Liver (tissue), 9 donors: ENCODE results near the gene IMMT. TPM values are rescaled to one million over a fixed set of nuclear protein-coding genes. Genes with fewer than 3 reads are reported as not detected.
A peak's percentile ranks its signal among the peaks of the same experiment; 100 is the strongest.

Experiments
- DNase-seq: peaks from one replicate; pipeline ENCODE4 v3.0.0-alpha.2; 2017; ENCODE audit warnings: low spot score
- H3K27ac ChIP-seq, 2 donors: one replicate each; pipeline ENCODE4 v1.7.0; 2013; ENCODE audit warnings: inconsistent platforms in 2 of 2, low read length in 2 of 2, control low read depth in 1 of 2, low read depth in 1 of 2, mild to moderate bottlenecking in 1 of 2
- H3K27me3 ChIP-seq, 4 donors: one replicate each; pipeline versions ENCODE4 v1.6.1 to v1.7.0; 2013; ENCODE audit warnings: low read length in 3 of 4, inconsistent platforms in 1 of 4, mild to moderate bottlenecking in 1 of 4, moderate library complexity in 1 of 4; ENCODE audit not compliant: control insufficient read depth in 4 of 4, insufficient read depth in 4 of 4
- H3K36me3 ChIP-seq, 4 donors: one replicate each; pipeline versions ENCODE4 v1.6.1 to v1.7.0; 2013; ENCODE audit warnings: low read length in 3 of 4, mild to moderate bottlenecking in 3 of 4, low read depth in 1 of 4, moderate library complexity in 1 of 4; ENCODE audit not compliant: control insufficient read depth in 4 of 4, insufficient read depth in 3 of 4
- H3K4me1 ChIP-seq, 4 donors: one replicate each; pipeline versions ENCODE4 v1.6.1 to v1.7.0; 2013; ENCODE audit warnings: low read length in 3 of 4, mild to moderate bottlenecking in 3 of 4, moderate library complexity in 1 of 4; ENCODE audit not compliant: control insufficient read depth in 4 of 4, insufficient read depth in 4 of 4
- H3K4me3 ChIP-seq, 3 donors: one replicate each; pipeline versions ENCODE4 v1.6.1 to v1.7.0; 2013; ENCODE audit warnings: low read length in 3 of 3, control low read depth in 1 of 3, low read depth in 1 of 3, mild to moderate bottlenecking in 1 of 3
- H3K9ac ChIP-seq, 2 donors: one replicate each; pipeline ENCODE4 v1.7.0; 2013; ENCODE audit warnings: low read length in 2 of 2, mild to moderate bottlenecking in 2 of 2, moderate library complexity in 2 of 2, control low read depth in 1 of 2, low read depth in 1 of 2
- H3K9me3 ChIP-seq, 4 donors: one replicate each; pipeline versions ENCODE4 v1.6.1 to v1.7.0; 2013; ENCODE audit warnings: low read length in 3 of 4; ENCODE audit not compliant: control insufficient read depth in 4 of 4
- EGR1 ChIP-seq, 2 donors: IDR thresholded peaks; 2 replicates each; pipeline ENCODE4 v1.6.1; 2016 to 2018; ENCODE audit warnings: antibody characterized with exemption in 2 of 2, low read depth in 2 of 2
- FOXA1 ChIP-seq: IDR thresholded peaks from 2 replicates; pipeline ENCODE4 v1.6.1; 2016; ENCODE audit warnings: antibody characterized with exemption
- FOXA2 ChIP-seq: IDR thresholded peaks from 2 replicates; pipeline ENCODE4 v1.6.1; 2016; ENCODE audit warnings: antibody characterized with exemption
- GABPA ChIP-seq, 2 donors: IDR thresholded peaks in 1 of 2; conservative IDR thresholded peaks in 1 of 2; 2 replicates each; pipeline ENCODE4 v1.6.1; 2016; ENCODE audit warnings: antibody characterized with exemption in 2 of 2, mild to moderate bottlenecking in 1 of 2, moderate library complexity in 1 of 2
- HNF4A ChIP-seq, 2 donors: conservative IDR thresholded peaks; 2 replicates each; pipeline ENCODE4 v1.6.1; 2016; ENCODE audit warnings: antibody characterized with exemption in 2 of 2, mild to moderate bottlenecking in 2 of 2
- HNF4G ChIP-seq: IDR thresholded peaks from 2 replicates; pipeline ENCODE4 v1.6.1; 2016; ENCODE audit warnings: antibody characterized with exemption
- JUND ChIP-seq, 2 donors: IDR thresholded peaks; 2 replicates each; pipeline ENCODE4 v1.6.1; 2016; ENCODE audit warnings: antibody characterized with exemption in 2 of 2
- NR2F2 ChIP-seq: IDR thresholded peaks from 2 replicates; pipeline ENCODE4 v1.6.1; 2016; ENCODE audit warnings: antibody characterized with exemption
- RAD21 ChIP-seq, 2 donors: IDR thresholded peaks; 2 replicates each; pipeline ENCODE4 v1.6.1; 2016; ENCODE audit warnings: antibody characterized with exemption in 2 of 2, mild to moderate bottlenecking in 2 of 2
- RXRA ChIP-seq, 2 donors: IDR thresholded peaks; 2 replicates each; pipeline ENCODE4 v1.6.1; 2017 to 2018; ENCODE audit warnings: antibody characterized with exemption in 2 of 2, mild to moderate bottlenecking in 1 of 2
- SP1 ChIP-seq: IDR thresholded peaks from 2 replicates; pipeline ENCODE4 v1.6.1; 2018; ENCODE audit warnings: antibody characterized with exemption, mild to moderate bottlenecking
- TAF1 ChIP-seq: conservative IDR thresholded peaks from 2 replicates; pipeline ENCODE4 v1.6.1; 2016; ENCODE audit warnings: antibody characterized with exemption, mild to moderate bottlenecking
- YY1 ChIP-seq: IDR thresholded peaks from 2 replicates; pipeline ENCODE4 v1.6.1; 2016; ENCODE audit warnings: antibody characterized with exemption, mild to moderate bottlenecking
- WGBS: extraction: QIAGEN DNeasy Blood & Tissue Kit; methylation state at CpG from one replicate; pipeline ENCODE4 v1.1.7; 2013; 5-methylcytosine and 5-hydroxymethylcytosine counted together
- polyA plus RNA-seq, 2 donors: library from polyadenylated mRNA; stranded (reverse) in 1 of 2; unstranded in 1 of 2; fragments of 200-250 nt in 1 of 2; fragments of >200 nt in 1 of 2; fragmentation: Nextera tagmentation in 1 of 2; extraction: Ambion mirVana in 1 of 2; gene quantifications; one replicate each; pipeline versions ENCODE4 v1.2.1 to v1.2.3, GENCODE V29; 2013 to 2015
- total RNA-seq, 2 donors: library from RNA; depleted of rRNA; stranded (reverse); fragments of >200 nt; gene quantifications; one replicate each; pipeline ENCODE4 v1.2.3, GENCODE V29; 2014
- TF ChIP-seq, protein P1 (sequence below): fragments of 150-350 bp; IDR thresholded peaks from 2 replicates; pipeline ENCODE4 v1.5.1; 2017; ENCODE audit warnings: improper control_type of control experiment, low read depth, low read length; ENCODE audit not compliant: missing input control
- TF ChIP-seq, protein P2 (sequence below): IDR thresholded peaks from 2 replicates; pipeline ENCODE4 v1.6.1; 2016; ENCODE audit warnings: antibody characterized with exemption
- TF ChIP-seq, protein P3 (sequence below): IDR thresholded peaks from 2 replicates; pipeline ENCODE4 v1.6.1; 2016; ENCODE audit warnings: antibody characterized with exemption
- TF ChIP-seq, protein P4 (sequence below): IDR thresholded peaks from 2 replicates; pipeline ENCODE4 v1.6.1; 2016; ENCODE audit warnings: antibody characterized with exemption, mild to moderate bottlenecking
- TF ChIP-seq, protein P5 (sequence below): IDR thresholded peaks from 2 replicates; pipeline ENCODE4 v1.6.1; 2016; ENCODE audit warnings: antibody characterized with exemption
- donor health status: healthy.
- donor health status: healthy.
- donor health status: healthy.
- donor health status: healthy.
- donor health status: healthy.

IMMT gene
- total and polyA plus RNA-seq, 4 donors, result 38.3 to 49.1 (median 46.9) TPM

DNA sequence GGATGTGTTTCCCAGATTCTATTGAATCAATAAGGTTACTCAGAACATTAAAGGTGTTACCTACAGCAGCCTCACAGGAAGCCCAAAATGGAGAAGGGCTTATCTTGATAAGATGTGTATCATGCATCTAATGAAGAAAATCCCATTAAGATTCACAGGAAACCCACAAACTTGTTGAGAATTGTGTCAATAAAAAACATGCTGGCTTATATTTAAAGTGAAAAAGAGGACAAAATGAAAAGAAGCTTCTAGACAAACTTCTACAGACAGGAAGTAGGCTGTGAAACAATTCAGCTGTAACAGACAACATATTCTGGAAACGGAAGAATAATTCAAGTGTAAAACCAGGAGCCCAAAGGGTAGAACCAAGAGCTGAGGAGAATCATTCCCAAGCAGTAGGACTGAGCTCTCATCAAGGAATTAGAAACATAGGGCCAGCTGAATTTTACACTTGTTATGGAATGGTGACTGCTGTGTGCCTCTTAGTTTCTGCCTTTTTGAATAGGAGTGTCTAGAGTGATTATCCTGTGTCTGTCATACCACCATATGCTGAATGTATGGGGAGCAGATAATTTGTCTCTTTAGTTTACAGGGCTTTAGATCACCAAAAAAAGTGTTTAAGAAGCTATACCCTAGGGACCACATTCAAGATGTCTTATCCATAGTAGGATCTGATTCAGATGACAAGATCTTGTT, 9.6 kb downstream of the IMMT start:
- H3K9me3 ChIP-seq, result no peaks in the 10 kb centered on the region
- H3K27ac ChIP-seq, result peak overlapping the region; percentile 12 to 26
- H3K4me1 ChIP-seq, result peaks cover 6 to 10% (median 7%) of the 10 kb centered on the region in 4 donors
- H3K27me3 ChIP-seq, result no peaks in the 10 kb centered on the region
- WGBS, result 72% methylated on average over 1 of the region's 1 CpG
- TF ChIP-seq FOXA1 (no peak), JUND (IDR thresholded peaks at IDR 0.05) (no peak), TAF1 (no peak), EGR1 (IDR thresholded peaks at IDR 0.05; ENCODE audit: low read depth in 2 of 2) (no peak), RXRA (IDR thresholded peaks at IDR 0.05) (no peak), NR2F2 (no peak), FOXA2 (no peak), RAD21 (IDR thresholded peaks at IDR 0.05) (no peak), HNF4A (conservative IDR thresholded peaks at IDR 0.05) (no peak), GABPA (IDR thresholded peaks at IDR 0.05 in 1 of 2, conservative IDR thresholded peaks at IDR 0.05 in 1 of 2) (no peak)
- TF ChIP-seq, protein P1, sequence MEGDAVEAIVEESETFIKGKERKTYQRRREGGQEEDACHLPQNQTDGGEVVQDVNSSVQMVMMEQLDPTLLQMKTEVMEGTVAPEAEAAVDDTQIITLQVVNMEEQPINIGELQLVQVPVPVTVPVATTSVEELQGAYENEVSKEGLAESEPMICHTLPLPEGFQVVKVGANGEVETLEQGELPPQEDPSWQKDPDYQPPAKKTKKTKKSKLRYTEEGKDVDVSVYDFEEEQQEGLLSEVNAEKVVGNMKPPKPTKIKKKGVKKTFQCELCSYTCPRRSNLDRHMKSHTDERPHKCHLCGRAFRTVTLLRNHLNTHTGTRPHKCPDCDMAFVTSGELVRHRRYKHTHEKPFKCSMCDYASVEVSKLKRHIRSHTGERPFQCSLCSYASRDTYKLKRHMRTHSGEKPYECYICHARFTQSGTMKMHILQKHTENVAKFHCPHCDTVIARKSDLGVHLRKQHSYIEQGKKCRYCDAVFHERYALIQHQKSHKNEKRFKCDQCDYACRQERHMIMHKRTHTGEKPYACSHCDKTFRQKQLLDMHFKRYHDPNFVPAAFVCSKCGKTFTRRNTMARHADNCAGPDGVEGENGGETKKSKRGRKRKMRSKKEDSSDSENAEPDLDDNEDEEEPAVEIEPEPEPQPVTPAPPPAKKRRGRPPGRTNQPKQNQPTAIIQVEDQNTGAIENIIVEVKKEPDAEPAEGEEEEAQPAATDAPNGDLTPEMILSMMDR, result no peak
- DNase-seq, result no peak
- peaks cover 0 to 4% (median 2%) of the 10 kb centered on the region in 4 donors for H3K36me3 ChIP-seq
- H3K9ac ChIP-seq, result peak overlapping the region in 1 of 2 donors; percentile 13
- H3K4me3 ChIP-seq, result no peak overlapping the region

DNA sequence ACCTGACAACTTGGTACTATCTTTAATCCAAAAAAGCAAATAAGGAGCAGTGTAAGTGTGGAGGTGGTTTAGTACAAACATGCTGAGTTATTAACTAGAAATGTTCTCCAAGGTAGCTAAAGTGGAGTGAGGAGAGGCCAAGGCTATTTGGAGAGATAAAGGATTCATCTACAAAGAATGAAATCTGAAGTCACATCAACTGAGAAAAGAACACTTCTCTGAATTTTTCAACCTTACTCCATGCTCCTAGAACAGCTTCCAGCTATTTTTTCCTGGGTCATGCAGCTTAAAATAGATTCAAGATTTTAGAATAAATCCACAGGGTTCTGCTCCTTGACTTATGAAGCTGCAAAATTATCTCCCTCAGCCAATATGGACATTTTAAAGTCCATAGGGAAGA, 18.7 kb downstream of the IMMT start:
- H3K9ac ChIP-seq, result no peak overlapping the region
- H3K27ac ChIP-seq, result no peak overlapping the region
- no peaks in the 10 kb centered on the region for H3K27me3 ChIP-seq
- H3K9me3 ChIP-seq, result no peaks in the 10 kb centered on the region
- TF ChIP-seq FOXA1 (no peak), EGR1 (IDR thresholded peaks at IDR 0.05; ENCODE audit: low read depth in 2 of 2) (no peak), JUND (IDR thresholded peaks at IDR 0.05) (no peak), HNF4G (no peak), GABPA (IDR thresholded peaks at IDR 0.05 in 1 of 2, conservative IDR thresholded peaks at IDR 0.05 in 1 of 2) (no peak), RAD21 (IDR thresholded peaks at IDR 0.05) (no peak), NR2F2 (no peak), YY1 (no peak), TAF1 (no peak), RXRA (IDR thresholded peaks at IDR 0.05) (no peak), FOXA2 (no peak), HNF4A (conservative IDR thresholded peaks at IDR 0.05) (no peak), SP1 (no peak)
- TF ChIP-seq, protein P2, sequence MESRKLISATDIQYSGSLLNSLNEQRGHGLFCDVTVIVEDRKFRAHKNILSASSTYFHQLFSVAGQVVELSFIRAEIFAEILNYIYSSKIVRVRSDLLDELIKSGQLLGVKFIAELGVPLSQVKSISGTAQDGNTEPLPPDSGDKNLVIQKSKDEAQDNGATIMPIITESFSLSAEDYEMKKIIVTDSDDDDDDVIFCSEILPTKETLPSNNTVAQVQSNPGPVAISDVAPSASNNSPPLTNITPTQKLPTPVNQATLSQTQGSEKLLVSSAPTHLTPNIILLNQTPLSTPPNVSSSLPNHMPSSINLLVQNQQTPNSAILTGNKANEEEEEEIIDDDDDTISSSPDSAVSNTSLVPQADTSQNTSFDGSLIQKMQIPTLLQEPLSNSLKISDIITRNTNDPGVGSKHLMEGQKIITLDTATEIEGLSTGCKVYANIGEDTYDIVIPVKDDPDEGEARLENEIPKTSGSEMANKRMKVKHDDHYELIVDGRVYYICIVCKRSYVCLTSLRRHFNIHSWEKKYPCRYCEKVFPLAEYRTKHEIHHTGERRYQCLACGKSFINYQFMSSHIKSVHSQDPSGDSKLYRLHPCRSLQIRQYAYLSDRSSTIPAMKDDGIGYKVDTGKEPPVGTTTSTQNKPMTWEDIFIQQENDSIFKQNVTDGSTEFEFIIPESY, result no peak
- TF ChIP-seq, protein P1, result no peak
- TF ChIP-seq, protein P3, sequence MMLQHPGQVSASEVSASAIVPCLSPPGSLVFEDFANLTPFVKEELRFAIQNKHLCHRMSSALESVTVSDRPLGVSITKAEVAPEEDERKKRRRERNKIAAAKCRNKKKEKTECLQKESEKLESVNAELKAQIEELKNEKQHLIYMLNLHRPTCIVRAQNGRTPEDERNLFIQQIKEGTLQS, result no peak
- TF ChIP-seq, protein P4, sequence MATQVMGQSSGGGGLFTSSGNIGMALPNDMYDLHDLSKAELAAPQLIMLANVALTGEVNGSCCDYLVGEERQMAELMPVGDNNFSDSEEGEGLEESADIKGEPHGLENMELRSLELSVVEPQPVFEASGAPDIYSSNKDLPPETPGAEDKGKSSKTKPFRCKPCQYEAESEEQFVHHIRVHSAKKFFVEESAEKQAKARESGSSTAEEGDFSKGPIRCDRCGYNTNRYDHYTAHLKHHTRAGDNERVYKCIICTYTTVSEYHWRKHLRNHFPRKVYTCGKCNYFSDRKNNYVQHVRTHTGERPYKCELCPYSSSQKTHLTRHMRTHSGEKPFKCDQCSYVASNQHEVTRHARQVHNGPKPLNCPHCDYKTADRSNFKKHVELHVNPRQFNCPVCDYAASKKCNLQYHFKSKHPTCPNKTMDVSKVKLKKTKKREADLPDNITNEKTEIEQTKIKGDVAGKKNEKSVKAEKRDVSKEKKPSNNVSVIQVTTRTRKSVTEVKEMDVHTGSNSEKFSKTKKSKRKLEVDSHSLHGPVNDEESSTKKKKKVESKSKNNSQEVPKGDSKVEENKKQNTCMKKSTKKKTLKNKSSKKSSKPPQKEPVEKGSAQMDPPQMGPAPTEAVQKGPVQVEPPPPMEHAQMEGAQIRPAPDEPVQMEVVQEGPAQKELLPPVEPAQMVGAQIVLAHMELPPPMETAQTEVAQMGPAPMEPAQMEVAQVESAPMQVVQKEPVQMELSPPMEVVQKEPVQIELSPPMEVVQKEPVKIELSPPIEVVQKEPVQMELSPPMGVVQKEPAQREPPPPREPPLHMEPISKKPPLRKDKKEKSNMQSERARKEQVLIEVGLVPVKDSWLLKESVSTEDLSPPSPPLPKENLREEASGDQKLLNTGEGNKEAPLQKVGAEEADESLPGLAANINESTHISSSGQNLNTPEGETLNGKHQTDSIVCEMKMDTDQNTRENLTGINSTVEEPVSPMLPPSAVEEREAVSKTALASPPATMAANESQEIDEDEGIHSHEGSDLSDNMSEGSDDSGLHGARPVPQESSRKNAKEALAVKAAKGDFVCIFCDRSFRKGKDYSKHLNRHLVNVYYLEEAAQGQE, result no peak
- TF ChIP-seq, protein P5, sequence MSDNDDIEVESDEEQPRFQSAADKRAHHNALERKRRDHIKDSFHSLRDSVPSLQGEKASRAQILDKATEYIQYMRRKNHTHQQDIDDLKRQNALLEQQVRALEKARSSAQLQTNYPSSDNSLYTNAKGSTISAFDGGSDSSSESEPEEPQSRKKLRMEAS, result no peak
- H3K4me3 ChIP-seq, result no peak overlapping the region
- peaks cover 0 to 5% (median 0%) of the 10 kb centered on the region in 4 donors for H3K4me1 ChIP-seq
- DNase-seq, result no peak
- peaks cover 4 to 29% (median 20%) of the 10 kb centered on the region in 4 donors for H3K36me3 ChIP-seq
